ES-I3 (cell line): ENCODE measurements around the gene PELI2.
"Not testable (repeated sequence)": the region's sequence is repeated elsewhere in the genome, so short reads cannot be mapped to it uniquely, and the experiment has no call there.

ENCODE experiments used
- H3K36me3 ChIP-seq: 2 replicates; pipeline ENCODE4 v1.6.1; 2013; ENCODE audit warnings: mild to moderate bottlenecking, low read length, control low read depth, moderate library complexity; ENCODE audit not compliant: insufficient read depth
- H3K4me1 ChIP-seq: 2 replicates; pipeline ENCODE4 v1.6.1; 2013; ENCODE audit warnings: mild to moderate bottlenecking, control low read depth, low read length; ENCODE audit not compliant: insufficient read depth
- H3K9ac ChIP-seq: 2 replicates; pipeline ENCODE4 v1.6.1; 2013; ENCODE audit warnings: low read depth, mild to moderate bottlenecking, low read length, moderate library complexity
- H3K9me3 ChIP-seq: 2 replicates; pipeline ENCODE4 v1.6.1; 2013; ENCODE audit warnings: mild to moderate bottlenecking, low read length, moderate library complexity; ENCODE audit not compliant: control insufficient read depth, insufficient read depth

The PELI2 gene

GRCh38 chr14:56161658-56162057 lies 43.4 kb downstream of the PELI2 start:
- Histone ChIP-seq H3K36me3 (no peaks in the 10 kb centered on the region), H3K4me1 (no peaks in the 10 kb centered on the region), H3K9ac (no peak overlapping the region), H3K9me3 (no peaks in the 10 kb centered on the region)

DNA sequence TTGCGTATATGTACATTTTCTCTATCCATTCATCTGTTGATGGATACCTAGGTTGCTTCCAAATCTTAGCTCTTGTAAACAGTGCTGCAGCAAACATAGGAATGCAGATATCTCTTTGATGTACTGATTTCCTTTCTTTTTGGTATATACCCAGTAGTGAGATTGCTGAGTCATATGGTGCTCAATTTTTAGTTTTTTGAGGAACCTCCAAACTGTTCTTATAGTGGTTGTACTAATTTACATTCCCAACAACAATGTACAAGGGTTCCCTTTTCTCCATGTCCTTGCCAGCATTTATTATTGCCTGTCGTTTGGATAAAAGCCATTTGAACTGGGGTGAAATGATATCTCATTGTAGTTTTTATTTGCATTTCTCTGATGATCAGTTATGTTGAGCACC lies 44.3 kb downstream of the PELI2 start:
- Histone ChIP-seq H3K9ac (no peak overlapping the region), H3K4me1 (no peaks in the 10 kb centered on the region), H3K9me3 (no peaks in the 10 kb centered on the region), H3K36me3 (no peaks in the 10 kb centered on the region)

GRCh38 chr14:56166579-56166978 lies 48.4 kb downstream of the PELI2 start:
- not testable (repeated sequence) for H3K9me3 ChIP-seq, H3K36me3 ChIP-seq, H3K4me1 ChIP-seq, H3K9ac ChIP-seq

DNA sequence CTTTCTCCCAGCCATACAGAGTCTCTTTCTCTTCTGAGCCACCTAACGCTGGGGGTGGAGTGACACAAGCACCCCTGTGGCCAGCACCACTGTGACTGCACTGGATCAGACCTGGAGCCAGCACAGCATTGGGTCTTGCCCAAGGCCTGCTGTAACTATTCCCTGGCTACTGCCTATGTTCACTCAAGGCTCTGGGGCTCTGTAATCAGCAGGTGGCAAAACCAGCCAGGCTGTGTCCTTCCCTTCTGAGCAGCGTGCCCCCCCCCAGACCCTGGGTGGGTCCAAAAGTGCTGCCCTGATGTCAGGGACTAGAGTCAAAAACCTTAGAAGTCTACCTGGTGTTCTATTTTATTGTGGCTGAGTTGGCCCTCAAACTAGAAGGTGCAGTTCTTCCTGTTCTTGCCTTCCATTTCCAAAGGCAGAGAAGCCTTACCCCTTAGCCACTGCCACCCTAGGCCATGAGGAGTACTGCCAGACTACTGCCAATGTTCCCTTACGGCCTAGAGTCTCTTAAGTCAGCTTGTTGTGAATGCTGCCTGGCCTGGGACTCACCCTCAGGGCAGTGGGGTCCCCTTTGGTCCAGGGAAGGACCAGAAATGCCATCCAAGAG lies 49.9 kb downstream of the PELI2 start:
- H3K9me3 ChIP-seq = no peaks in the 10 kb centered on the region
- H3K36me3 ChIP-seq = no peaks in the 10 kb centered on the region
- H3K4me1 ChIP-seq = peaks cover 10% of the 10 kb centered on the region; the same call in 1 of the 2 replicates
- no peak overlapping the region for H3K9ac ChIP-seq

- H3K36me3 ChIP-seq = no peaks in the 10 kb centered on the region
- H3K9ac ChIP-seq = no peak overlapping the region
- peaks cover 10% of the 10 kb centered on the region; the same call in 1 of the 2 replicates for H3K4me1 ChIP-seq
- no peaks in the 10 kb centered on the region for H3K9me3 ChIP-seq
These were observed 51.8 kb downstream of the PELI2 start for GRCh38 chr14:56170028-56170427.

DNA sequence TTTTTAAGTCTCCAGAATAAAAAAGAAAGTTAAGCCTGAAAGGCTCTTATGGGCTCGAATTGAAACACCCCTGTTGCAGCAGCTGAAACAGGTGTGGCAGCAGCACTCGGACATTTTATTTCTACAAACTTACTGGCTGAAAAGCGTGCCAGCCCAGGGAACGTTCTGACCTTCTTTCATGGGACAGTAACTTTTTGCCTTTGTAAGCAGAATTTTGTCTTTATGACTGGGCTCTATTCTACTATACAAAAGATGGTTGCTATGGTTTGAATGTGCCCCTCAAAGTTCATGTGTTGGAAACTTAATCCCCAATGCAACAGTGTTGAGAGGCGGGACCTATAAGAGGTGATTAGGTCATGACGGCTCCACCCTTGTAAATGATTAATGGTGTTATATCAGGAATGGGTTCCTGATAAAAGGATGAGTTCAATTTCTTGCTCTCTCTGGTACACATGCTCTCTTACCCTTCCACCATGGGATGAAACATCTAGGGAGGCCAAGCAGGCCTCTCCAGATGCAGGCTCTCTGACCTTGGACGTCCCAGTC lies 52.7 kb downstream of the PELI2 start:
- H3K36me3 ChIP-seq = no peaks in the 10 kb centered on the region
- H3K9me3 ChIP-seq = no peaks in the 10 kb centered on the region
- peaks cover 10% of the 10 kb centered on the region; the same call in 1 of the 2 replicates for H3K4me1 ChIP-seq
- H3K9ac ChIP-seq = no peak overlapping the region

DNA sequence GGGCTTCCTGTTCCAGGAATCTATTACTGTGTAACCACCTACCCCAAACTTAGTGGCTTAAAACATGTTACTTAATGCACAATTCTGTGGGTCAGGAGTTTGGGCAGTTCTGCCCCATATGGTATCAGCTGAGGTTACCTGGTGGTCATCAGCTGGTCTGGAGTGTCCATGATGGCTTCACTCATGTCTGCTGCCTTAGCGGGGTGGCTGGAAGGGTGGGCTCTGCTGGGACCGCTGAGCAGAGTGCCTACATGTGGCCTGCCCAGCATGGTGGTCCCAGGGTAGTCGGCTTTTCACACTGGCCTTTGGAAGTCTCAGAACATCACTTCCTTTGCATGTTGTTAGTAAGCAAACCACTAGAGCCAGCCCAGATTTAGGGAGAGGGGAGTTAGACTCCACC lies 53.9 kb downstream of the PELI2 start:
- Histone ChIP-seq H3K9me3 (no peaks in the 10 kb centered on the region), H3K4me1 (peaks cover 10% of the 10 kb centered on the region; the same call in 1 of the 2 replicates), H3K36me3 (no peaks in the 10 kb centered on the region), H3K9ac (no peak overlapping the region)

DNA sequence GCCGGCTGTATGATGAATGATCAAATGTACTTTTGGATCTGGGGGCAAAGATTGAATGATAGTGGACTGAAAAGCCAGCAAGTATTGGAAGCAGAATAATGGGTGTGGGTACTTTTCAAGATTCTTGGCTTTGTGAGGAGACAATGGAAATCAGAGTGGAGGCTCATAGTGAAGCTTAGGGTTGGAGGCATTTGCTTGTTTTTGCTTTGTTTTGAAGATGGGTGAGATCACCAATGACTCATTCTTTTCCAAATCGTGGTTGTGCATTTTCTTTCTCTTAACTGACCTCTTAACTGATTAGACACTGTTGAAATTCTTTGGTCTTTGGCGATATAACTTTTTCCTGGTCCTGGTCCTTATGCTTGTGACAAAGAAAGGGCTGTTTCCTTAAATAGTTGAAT lies 54.4 kb downstream of the PELI2 start:
- Histone ChIP-seq H3K9me3 (no peaks in the 10 kb centered on the region), H3K4me1 (peaks cover 10% of the 10 kb centered on the region; the same call in 1 of the 2 replicates), H3K36me3 (no peaks in the 10 kb centered on the region), H3K9ac (no peak overlapping the region)

DNA sequence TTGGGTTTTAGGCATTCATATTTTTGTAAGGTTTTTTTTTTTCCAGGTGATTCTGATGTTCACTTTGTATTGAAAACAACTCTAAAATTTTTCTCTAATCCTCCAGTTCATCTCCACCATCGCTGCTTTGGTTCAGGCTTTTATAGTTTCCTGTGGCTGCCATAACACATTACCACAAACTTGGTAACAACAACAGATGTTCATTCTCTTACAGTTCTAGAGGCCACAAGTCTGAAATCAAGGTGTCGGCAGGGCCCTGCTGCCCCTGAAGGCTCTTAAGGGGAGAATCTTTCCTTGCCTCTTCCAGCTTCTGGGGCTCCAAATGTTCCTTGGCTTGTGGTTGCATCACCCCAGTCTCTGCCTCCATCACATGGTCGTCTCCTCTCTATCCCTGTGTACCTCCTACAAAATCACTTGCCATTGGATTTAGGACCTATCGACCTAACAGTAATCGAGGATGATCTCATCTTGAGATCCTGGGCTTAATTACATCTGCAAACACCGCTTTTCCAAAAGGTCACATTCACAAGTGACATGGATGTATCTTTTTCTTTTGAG lies 55.2 kb downstream of the PELI2 start:
- Histone ChIP-seq H3K36me3 (no peaks in the 10 kb centered on the region), H3K9me3 (no peaks in the 10 kb centered on the region), H3K9ac (no peak overlapping the region), H3K4me1 (peaks cover 14% of the 10 kb centered on the region; the same call in 1 of the 2 replicates)

DNA sequence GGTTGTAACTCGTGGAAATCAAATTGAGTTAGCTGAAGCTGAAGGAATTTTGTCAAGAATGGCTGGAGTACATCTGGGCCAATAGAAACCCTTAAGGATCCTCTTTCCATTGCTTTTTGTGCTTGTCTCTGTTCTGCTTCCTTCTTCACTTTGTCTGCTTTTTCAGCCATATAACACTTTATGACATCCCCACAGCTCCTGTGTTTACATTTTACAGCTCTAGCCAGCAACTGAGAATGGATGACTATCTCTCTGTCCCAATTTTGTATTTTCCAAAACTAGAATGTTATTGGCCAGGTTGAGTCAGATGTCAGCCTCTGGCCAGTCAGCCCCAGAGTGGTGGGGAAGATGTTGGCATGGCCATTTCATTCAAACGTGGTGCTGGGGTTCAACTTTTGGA lies 57.6 kb downstream of the PELI2 start:
- Histone ChIP-seq H3K9ac (no peak overlapping the region), H3K36me3 (no peaks in the 10 kb centered on the region), H3K9me3 (no peaks in the 10 kb centered on the region), H3K4me1 (peaks cover 17% of the 10 kb centered on the region; the same call in 1 of the 2 replicates)

DNA sequence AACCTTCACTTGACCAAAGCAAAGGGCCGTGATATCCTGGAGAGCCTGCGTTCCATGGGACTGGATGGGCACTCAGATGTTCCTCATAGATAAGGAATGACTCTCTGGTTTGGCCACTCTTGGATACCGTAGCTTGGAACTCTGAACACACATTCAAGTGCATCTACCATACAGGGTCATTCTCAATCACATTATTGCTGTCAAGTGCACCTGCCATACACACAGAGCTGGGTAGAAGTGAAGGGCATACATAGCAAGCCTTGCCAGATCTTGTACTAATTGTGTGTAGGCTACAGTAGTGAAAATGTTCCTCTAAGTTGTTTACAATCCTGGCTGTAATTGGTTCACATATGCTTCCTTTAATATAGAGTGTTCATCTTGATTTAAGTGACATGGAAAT lies 58.3 kb downstream of the PELI2 start:
- peaks cover 17% of the 10 kb centered on the region; the same call in 1 of the 2 replicates for H3K4me1 ChIP-seq
- H3K36me3 ChIP-seq = no peaks in the 10 kb centered on the region
- H3K9me3 ChIP-seq = no peaks in the 10 kb centered on the region
- no peak overlapping the region for H3K9ac ChIP-seq

- no peak overlapping the region for H3K9ac ChIP-seq
- no peaks in the 10 kb centered on the region for H3K9me3 ChIP-seq
- peaks cover 16% of the 10 kb centered on the region; the same call in 1 of the 2 replicates for H3K4me1 ChIP-seq
- no peaks in the 10 kb centered on the region for H3K36me3 ChIP-seq
These were observed 58.8 kb downstream of the PELI2 start for GRCh38 chr14:56177036-56177435.

DNA sequence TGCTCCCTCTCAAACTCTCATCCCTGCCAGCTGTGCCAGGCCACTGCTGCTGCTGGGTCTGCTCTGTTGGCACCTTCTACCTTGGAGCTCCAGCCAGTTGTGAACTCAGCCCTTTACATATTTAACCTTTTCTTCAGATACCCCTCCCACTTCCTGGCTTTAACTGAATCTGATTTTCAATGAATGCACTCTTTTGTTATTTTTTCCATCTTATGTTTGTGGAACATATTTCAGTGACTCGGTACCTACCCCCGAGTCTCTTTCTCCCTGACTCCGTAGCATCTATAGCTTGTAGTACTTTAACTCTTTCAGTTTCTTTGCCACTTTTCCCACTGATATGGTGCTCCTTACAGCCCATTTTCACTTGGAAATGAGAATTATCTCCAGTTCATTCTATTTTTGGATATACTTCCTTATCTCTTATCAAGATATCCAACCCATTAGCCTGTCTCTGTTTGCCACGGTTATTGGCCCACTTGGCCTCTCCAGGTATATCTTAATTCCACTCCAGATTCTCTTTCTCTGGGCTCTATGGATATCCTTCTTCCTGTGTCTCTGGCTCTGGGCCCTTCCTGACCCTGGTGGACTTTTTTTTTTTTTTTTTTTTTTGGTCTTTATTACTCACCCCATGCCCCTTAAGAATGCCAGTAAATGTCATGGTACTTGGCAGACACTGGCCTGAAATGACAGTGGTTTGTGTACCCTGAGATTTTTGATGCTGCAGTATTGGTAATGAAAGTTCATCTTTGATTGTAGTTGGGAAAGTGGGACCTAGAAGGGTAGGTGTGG lies 62.7 kb downstream of the PELI2 start:
- Histone ChIP-seq H3K4me1 (peaks cover 7% of the 10 kb centered on the region; the same call in 1 of the 2 replicates), H3K36me3 (no peaks in the 10 kb centered on the region), H3K9me3 (no peaks in the 10 kb centered on the region), H3K9ac (no peak overlapping the region)

GRCh38 chr14:56181681-56182085 lies 63.5 kb downstream of the PELI2 start:
- Histone ChIP-seq H3K9ac (no peak overlapping the region), H3K36me3 (no peaks in the 10 kb centered on the region), H3K9me3 (no peaks in the 10 kb centered on the region), H3K4me1 (peaks cover 7% of the 10 kb centered on the region; the same call in 1 of the 2 replicates)
